ENCODE measurements around the gene TMSB4X. TPM values are rescaled to one million over a fixed set of nuclear protein-coding genes. Genes with fewer than 3 reads are reported as not detected.
"Not testable (repeated sequence)": the region's sequence is repeated elsewhere in the genome, so short reads cannot be mapped to it uniquely, and the experiment has no call there.

TMSB4X gene
- total RNA-seq, 1 experiment from 2014 or later, result 2,595 TPM

DNA sequence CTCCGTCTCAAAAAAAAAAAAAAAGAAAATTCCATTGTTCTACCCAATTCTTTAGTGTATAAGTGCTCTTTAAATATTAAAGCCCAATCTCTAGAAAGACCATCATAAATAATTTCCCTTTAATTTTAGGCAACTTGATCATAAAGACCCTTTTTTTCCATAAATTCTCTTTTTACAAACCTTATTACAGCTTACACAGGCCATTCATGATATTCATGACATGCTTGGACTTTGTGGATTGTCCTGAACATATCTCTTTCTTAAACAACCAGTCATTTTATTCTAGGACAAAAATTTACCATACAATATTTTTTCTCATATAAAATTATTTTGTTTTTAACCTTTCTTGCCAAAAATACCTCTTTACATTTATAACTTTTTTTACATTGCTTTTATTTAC lies 38.0 kb upstream of the TMSB4X start:
- CTCF ChIA-PET, result interaction anchor here (1.8 kb wide), 1 partner anchor 10 kb away, joined by 5 read pairs; no protein-coding TSS in a partner anchor
- Mint-ChIP-seq H3K9me3 (peaks cover 56% of the 10 kb centered on the region), H3K36me3 (peaks cover 43% of the 10 kb centered on the region), H3K4me3 (no peak overlapping the region), H3K4me1 (no peaks in the 10 kb centered on the region), H3K27ac (no peak overlapping the region), H3K27me3 (ENCODE audit: low read depth) (peaks cover 4% of the 10 kb centered on the region; the same call in 1 of the 2 replicates)
- POLR2A ChIA-PET, result no interaction called here
- TF ChIP-seq, protein P1, sequence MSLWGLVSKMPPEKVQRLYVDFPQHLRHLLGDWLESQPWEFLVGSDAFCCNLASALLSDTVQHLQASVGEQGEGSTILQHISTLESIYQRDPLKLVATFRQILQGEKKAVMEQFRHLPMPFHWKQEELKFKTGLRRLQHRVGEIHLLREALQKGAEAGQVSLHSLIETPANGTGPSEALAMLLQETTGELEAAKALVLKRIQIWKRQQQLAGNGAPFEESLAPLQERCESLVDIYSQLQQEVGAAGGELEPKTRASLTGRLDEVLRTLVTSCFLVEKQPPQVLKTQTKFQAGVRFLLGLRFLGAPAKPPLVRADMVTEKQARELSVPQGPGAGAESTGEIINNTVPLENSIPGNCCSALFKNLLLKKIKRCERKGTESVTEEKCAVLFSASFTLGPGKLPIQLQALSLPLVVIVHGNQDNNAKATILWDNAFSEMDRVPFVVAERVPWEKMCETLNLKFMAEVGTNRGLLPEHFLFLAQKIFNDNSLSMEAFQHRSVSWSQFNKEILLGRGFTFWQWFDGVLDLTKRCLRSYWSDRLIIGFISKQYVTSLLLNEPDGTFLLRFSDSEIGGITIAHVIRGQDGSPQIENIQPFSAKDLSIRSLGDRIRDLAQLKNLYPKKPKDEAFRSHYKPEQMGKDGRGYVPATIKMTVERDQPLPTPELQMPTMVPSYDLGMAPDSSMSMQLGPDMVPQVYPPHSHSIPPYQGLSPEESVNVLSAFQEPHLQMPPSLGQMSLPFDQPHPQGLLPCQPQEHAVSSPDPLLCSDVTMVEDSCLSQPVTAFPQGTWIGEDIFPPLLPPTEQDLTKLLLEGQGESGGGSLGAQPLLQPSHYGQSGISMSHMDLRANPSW (CRISPR knock-in tag; conservative IDR thresholded peaks at IDR 0.05; ENCODE audit: low read depth), result no peak
- TF ChIP-seq, protein P2, sequence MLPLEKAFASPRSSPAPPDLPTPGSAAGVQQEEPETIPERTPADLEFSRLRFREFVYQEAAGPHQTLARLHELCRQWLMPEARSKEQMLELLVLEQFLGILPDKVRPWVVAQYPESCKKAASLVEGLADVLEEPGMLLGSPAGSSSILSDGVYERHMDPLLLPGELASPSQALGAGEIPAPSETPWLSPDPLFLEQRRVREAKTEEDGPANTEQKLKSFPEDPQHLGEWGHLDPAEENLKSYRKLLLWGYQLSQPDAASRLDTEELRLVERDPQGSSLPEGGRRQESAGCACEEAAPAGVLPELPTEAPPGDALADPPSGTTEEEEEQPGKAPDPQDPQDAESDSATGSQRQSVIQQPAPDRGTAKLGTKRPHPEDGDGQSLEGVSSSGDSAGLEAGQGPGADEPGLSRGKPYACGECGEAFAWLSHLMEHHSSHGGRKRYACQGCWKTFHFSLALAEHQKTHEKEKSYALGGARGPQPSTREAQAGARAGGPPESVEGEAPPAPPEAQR (CRISPR knock-in tag; IDR thresholded peaks at IDR 0.05), result no peak
- TF ChIP-seq ZNF232 (CRISPR knock-in tag; IDR thresholded peaks at IDR 0.05), result no peak
- no peak for TF ChIP-seq ZNF317 (CRISPR knock-in tag; IDR thresholded peaks at IDR 0.05; ENCODE audit: borderline replicate concordance, low read depth)
- TF ChIP-seq, protein P3, sequence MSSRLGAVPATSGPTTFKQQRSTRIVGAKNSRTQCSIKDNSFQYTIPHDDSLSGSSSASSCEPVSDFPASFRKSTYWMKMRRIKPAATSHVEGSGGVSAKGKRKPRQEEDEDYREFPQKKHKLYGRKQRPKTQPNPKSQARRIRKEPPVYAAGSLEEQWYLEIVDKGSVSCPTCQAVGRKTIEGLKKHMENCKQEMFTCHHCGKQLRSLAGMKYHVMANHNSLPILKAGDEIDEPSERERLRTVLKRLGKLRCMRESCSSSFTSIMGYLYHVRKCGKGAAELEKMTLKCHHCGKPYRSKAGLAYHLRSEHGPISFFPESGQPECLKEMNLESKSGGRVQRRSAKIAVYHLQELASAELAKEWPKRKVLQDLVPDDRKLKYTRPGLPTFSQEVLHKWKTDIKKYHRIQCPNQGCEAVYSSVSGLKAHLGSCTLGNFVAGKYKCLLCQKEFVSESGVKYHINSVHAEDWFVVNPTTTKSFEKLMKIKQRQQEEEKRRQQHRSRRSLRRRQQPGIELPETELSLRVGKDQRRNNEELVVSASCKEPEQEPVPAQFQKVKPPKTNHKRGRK (CRISPR knock-in tag; IDR thresholded peaks at IDR 0.05; ENCODE audit: borderline replicate concordance), result no peak
- no peak for TF ChIP-seq SP1 (CRISPR knock-in tag; conservative IDR thresholded peaks at IDR 0.05)
- no peak for TF ChIP-seq GRHL2 (CRISPR knock-in tag; IDR thresholded peaks at IDR 0.05; ENCODE audit: insufficient replicate concordance, severe bottlenecking)
- TF ChIP-seq, protein P4, sequence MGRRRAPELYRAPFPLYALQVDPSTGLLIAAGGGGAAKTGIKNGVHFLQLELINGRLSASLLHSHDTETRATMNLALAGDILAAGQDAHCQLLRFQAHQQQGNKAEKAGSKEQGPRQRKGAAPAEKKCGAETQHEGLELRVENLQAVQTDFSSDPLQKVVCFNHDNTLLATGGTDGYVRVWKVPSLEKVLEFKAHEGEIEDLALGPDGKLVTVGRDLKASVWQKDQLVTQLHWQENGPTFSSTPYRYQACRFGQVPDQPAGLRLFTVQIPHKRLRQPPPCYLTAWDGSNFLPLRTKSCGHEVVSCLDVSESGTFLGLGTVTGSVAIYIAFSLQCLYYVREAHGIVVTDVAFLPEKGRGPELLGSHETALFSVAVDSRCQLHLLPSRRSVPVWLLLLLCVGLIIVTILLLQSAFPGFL (CRISPR knock-in tag; IDR thresholded peaks at IDR 0.05; ENCODE audit: borderline replicate concordance), result no peak
- TF ChIP-seq, protein P5, sequence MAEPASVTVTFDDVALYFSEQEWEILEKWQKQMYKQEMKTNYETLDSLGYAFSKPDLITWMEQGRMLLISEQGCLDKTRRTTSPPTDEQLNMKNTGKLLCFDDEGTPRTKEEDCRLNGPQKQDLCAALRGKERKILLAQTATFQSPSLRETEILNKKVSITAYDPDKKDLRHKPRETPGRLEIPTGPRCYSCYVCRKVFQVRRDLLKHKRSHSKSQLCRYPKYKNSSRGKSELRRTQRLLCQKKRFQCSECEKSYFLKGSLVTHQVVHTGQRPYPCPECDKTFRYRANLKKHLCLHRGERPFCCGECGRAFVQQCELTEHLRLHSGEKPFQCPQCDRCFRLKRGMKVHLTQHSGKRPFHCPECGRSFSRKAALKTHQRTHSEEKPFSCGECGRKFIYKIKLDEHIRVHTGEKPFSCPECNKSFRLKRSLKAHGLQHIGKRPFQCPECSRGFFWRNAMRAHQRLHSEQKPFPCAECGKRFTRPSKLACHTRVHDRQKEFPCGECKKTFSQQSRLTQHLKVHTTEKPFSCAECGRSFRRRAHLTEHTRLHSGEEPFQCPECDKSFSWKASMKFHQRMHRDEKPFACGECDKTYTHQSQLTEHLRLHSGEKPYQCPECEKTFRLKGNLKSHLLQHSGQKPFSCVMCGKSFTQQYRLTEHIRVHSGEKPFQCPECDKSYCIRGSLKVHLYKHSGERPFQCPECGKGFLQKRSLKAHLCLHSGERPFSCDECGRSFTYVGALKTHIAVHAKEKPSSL (CRISPR knock-in tag; conservative IDR thresholded peaks at IDR 0.05), result no peak
- no peak for TF ChIP-seq SMAD4 (CRISPR knock-in tag; IDR thresholded peaks at IDR 0.05)
- no peak for TF ChIP-seq ELF4 (CRISPR knock-in tag; IDR thresholded peaks at IDR 0.05; ENCODE audit: low read depth)
- no peak for TF ChIP-seq ZNF138 (CRISPR knock-in tag; conservative IDR thresholded peaks at IDR 0.05)
- TF ChIP-seq, protein P6, sequence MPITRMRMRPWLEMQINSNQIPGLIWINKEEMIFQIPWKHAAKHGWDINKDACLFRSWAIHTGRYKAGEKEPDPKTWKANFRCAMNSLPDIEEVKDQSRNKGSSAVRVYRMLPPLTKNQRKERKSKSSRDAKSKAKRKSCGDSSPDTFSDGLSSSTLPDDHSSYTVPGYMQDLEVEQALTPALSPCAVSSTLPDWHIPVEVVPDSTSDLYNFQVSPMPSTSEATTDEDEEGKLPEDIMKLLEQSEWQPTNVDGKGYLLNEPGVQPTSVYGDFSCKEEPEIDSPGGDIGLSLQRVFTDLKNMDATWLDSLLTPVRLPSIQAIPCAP (CRISPR knock-in tag; IDR thresholded peaks at IDR 0.05), result no peak
- TF ChIP-seq TEAD1 (CRISPR knock-in tag; IDR thresholded peaks at IDR 0.05), result no peak
- TF ChIP-seq, protein P7, sequence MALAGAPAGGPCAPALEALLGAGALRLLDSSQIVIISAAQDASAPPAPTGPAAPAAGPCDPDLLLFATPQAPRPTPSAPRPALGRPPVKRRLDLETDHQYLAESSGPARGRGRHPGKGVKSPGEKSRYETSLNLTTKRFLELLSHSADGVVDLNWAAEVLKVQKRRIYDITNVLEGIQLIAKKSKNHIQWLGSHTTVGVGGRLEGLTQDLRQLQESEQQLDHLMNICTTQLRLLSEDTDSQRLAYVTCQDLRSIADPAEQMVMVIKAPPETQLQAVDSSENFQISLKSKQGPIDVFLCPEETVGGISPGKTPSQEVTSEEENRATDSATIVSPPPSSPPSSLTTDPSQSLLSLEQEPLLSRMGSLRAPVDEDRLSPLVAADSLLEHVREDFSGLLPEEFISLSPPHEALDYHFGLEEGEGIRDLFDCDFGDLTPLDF (CRISPR knock-in tag; IDR thresholded peaks at IDR 0.05), result no peak
- TF ChIP-seq SMAD3 (CRISPR knock-in tag; IDR thresholded peaks at IDR 0.05; ENCODE audit: borderline replicate concordance), result no peak
- TF ChIP-seq TCF7 (CRISPR knock-in tag; IDR thresholded peaks at IDR 0.05; ENCODE audit: low read depth), result no peak
- TF ChIP-seq NR1H2 (CRISPR knock-in tag; IDR thresholded peaks at IDR 0.05), result no peak
- TF ChIP-seq, protein P8, sequence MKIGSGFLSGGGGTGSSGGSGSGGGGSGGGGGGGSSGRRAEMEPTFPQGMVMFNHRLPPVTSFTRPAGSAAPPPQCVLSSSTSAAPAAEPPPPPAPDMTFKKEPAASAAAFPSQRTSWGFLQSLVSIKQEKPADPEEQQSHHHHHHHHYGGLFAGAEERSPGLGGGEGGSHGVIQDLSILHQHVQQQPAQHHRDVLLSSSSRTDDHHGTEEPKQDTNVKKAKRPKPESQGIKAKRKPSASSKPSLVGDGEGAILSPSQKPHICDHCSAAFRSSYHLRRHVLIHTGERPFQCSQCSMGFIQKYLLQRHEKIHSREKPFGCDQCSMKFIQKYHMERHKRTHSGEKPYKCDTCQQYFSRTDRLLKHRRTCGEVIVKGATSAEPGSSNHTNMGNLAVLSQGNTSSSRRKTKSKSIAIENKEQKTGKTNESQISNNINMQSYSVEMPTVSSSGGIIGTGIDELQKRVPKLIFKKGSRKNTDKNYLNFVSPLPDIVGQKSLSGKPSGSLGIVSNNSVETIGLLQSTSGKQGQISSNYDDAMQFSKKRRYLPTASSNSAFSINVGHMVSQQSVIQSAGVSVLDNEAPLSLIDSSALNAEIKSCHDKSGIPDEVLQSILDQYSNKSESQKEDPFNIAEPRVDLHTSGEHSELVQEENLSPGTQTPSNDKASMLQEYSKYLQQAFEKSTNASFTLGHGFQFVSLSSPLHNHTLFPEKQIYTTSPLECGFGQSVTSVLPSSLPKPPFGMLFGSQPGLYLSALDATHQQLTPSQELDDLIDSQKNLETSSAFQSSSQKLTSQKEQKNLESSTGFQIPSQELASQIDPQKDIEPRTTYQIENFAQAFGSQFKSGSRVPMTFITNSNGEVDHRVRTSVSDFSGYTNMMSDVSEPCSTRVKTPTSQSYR (CRISPR knock-in tag; IDR thresholded peaks at IDR 0.05), result no peak
- no peak for ATAC-seq
- no peak for DNase-seq (ENCODE audit: low spot score)

DNA sequence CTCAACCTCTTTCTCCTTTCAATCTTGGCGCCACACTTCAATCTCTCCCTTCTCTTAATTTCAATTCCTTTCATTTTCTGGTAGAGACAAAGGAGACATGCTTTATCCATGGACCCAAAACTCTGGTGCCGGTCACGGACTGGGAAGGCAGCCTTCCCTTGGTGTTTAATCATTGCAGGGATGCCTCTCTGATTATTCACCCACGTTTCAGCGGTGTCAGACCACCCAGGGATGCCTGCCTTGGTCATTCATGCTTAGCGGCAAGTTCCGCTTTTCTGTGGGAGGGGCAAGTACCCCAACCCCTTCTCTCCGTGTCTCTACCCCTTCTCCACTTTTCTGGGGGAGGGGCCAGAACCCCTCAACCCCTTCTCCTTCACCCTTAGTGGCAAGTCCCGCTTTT lies 34.4 kb upstream of the TMSB4X start:
- CTCF ChIA-PET; H3K4me1 Mint-ChIP-seq; H3K27me3 Mint-ChIP-seq (ENCODE audit: low read depth); DNase-seq (ENCODE audit: low spot score); H3K4me3 Mint-ChIP-seq; POLR2A ChIA-PET; ATAC-seq; H3K27ac Mint-ChIP-seq: not testable (repeated sequence)
- Mint-ChIP-seq H3K9me3 (peaks cover 37% of the 10 kb centered on the region), H3K36me3 (peaks cover 38% of the 10 kb centered on the region)
